SIG-M5 (cell line): Measurements from ENCODE around the gene HERC3.
"Not testable (repeated sequence)": the region's sequence is repeated elsewhere in the genome, so short reads cannot be mapped to it uniquely, and the experiment has no call there.

Experiments
- DNase-seq: peaks from one replicate; lab custom pipeline; 2025; lab: John Stamatoyannopoulos, UW

HERC3 gene

GRCh38 chr4:88609387-88609786 is 17.1 kb downstream of the HERC3 start:
- no peak for DNase-seq

DNA sequence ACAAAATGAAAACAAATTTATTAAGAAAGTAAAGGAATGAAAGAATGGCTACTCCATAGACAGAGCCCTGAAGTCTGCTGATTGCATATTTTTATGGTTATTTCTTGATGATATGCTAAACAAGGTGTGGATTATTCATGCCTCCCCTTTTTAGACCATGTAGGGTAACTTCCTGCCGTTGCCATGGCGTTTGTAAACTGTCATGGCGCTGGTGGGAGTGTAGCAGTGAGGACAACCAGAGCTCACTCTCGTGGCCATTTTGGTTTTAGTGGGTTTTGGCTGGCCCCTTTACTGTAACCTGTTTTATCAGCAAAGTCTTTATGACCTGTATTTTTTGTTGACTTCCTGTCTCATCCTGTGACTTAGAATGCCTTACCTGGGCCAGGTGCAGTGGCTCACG is 17.5 kb downstream of the HERC3 start:
- not testable (repeated sequence) for DNase-seq

DNA sequence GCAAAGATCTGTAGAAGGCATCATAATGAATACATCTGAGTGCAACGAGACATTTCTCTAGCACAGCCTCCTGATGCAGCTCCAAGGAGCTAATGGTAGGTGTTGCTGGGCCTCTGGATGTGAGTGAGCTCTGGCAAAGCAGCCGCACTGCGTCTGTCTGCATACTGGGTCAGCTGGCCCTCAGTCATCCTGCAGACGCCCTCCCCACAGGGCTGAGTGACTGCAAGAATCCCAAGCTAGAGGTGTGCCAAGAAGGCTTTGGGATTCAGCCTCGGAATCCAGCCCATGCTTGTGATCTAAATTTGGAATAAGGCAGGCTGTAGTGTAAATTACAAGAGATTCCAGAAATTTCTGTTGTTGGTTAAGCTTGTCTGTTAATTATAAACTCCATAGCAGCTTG is 18.5 kb downstream of the HERC3 start:
- DNase-seq = no peak

- DNase-seq = no peak
These were observed 21.2 kb downstream of the HERC3 start for GRCh38 chr4:88613417-88613875.

DNA sequence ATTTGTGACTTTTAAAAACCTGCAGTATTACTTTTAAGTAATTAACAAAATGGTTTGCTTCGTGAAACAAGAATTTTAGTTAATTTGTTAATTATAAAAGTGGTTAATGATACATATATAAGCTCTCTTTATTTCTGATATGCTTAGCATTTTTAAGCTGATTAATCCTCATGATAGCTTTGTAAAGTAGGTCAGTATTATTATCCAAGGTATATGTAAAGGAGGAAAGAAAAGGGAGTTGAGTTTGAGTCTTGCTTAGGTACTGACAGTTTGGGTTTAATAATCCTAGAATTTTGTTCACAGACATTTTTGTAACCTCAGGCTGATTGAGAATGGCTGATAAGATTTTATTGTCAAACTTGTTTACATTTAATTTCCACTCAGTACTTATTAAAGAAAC is 21.8 kb downstream of the HERC3 start:
- DNase-seq = no peak

DNA sequence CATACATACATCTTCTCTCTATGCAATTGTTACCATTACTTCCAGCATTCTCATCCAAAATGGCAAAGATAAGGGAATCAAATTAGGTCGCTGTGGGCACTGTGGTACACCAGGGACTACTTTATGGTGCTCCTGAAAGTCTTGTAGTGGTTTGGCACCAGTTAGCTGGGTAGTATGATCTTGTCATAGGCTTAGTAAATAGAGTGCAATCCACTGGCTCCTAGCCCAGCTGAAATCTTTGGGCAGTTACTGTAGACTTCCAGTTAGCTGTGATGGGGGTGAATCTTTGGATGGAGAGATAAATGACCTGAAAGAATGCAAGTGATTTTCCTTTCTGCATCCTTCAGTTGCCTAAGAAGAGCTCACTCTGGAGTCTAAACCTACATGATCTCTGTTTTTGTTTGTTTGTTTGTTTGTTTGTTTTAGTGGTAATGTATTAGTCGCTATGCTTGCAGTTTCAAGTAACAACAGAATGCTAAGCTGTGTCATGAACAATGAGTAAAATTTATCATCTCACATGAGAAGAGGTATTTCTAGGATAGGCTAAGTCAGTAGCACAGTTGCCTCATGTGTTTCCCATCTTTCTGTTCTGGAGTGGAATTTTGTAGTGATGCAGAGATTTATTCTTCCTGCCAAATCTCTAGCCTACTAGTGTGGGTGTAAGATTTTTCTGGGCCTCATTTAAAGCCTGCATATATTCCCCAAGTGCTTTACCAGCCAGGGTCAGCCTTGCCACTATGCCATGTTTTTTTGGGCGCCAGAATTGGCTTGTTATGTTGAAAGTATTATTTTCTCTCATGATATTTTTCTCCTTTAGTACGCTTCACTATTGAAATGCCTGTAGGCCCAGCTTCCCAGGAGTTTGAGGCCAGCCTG is 24.2 kb downstream of the HERC3 start:
- no peak for DNase-seq

DNA sequence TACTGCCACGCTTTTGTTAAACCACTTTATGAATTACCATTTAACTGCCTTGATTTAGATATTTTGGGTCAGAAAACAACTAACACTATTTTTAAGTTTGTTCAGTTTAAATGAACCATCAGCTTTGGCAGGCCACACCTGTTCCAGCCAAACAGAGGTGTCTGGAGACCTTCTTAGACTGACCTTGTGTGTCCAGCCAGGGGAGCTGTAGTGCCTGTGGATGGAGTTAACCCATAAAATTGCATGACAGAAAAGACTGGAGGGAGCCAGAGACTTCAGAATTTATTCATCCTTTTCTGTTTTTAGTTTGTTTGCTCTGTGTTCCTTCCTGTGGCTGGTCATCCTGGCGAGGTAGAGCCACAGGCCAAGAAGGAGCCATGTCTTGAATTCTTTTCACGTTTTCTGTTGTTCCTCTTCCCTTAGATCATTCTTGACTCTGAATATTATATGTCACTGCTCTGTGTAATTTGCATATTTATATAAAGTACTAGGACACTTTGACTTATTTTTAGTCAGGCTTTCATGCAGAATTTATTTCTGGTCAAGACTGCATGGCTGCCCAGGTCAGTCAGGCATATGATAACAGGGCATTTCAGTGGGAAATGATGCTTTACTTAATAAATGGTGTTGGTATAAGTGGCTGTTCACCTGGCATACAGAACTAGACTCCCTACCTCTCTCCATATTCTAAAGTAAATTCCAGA is 26.7 kb downstream of the HERC3 start:
- no peak for DNase-seq

- no peak for DNase-seq
These were observed 27.7 kb downstream of the HERC3 start for GRCh38 chr4:88619971-88620370.

- DNase-seq = no peak
These were observed 29.6 kb downstream of the HERC3 start for GRCh38 chr4:88621763-88622327.

DNA sequence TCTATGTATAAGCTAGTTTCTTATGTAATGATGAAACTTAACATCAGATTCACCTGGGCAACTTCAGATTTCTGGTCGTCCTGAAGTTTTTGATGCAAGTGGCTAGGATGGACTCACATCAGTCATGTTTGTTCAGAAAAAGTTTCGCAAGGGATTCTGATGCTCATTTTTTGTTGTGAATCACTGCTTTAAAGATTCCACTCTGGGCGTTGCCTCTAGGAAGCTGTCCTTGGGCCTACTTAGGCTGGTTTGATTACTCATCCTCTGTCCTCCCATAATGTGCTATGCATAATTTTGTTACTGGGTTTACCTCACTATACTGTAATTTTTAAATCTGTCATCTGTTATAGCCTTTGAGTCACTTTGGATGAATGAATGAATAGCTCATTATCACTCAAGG is 30.8 kb downstream of the HERC3 start:
- DNase-seq = no peak

GRCh38 chr4:88628746-88629145 is 36.5 kb downstream of the HERC3 start:
- DNase-seq = no peak

- no peak for DNase-seq
These were observed 37.5 kb downstream of the HERC3 start for GRCh38 chr4:88629826-88630225.

- DNase-seq = no peak
These were observed 38.5 kb downstream of the HERC3 start for GRCh38 chr4:88630756-88631155.

GRCh38 chr4:88643932-88644331 is 51.7 kb downstream of the HERC3 start:
- DNase-seq = no peak

DNA sequence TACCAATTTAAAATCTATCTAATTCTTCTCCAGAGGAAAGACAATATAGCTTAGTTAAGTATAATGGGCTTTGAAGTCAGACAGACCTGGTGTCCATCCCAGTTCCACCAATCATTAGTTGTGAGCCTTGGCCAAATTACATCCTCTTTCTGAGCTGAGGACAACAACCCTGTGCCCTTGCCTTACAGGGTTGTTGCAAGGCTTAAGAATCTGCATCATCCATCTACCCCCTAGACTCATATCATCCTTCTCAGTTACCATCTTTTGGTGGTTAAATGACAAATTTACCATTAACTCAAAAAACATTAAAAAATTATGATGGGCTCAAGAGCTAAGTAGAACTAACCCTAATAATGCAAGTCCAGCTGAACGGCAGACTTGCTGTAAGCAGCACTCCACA is 53.7 kb downstream of the HERC3 start:
- DNase-seq = no peak

GRCh38 chr4:88646528-88647280 is 54.4 kb downstream of the HERC3 start:
- DNase-seq = no peak

GRCh38 chr4:88649716-88650115 is 57.4 kb downstream of the HERC3 start:
- no peak for DNase-seq

GRCh38 chr4:88653371-88653946 is 61.2 kb downstream of the HERC3 start:
- no peak for DNase-seq

DNA sequence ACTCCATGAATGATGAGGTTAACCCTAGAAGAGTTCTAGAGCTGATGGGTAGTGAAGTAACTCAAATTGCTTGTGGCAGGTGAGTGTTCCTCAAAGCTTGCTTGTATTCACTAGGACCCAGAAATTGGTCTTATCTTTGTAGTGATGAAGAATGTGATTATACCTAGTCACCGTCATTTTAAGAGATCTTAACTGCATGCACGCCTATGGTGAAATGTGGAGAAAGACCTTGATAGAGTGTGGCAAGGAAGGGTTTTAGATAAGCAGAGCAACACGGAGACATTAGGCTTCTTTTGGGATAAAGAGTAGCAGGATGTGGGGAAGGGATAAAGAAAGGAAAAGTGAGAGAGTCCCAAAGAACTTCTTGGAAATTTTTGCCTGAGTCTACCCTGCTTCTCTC is 62.9 kb downstream of the HERC3 start:
- no peak for DNase-seq

GRCh38 chr4:88659055-88659889 is 67.0 kb downstream of the HERC3 start:
- DNase-seq = no peak

GRCh38 chr4:88659890-88660208 is 67.6 kb downstream of the HERC3 start:
- no peak for DNase-seq
